Activated CD4-positive, alpha-beta T cell treated with anti-CD3 and anti-CD28 coated beads, Interleukin-2, amount 50 U/mL, for 24 hours (primary cell): Measurements from ENCODE around the gene GPC6.

Source experiments
- DNase-seq, 2 donors: peaks; one replicate each; pipeline ENCODE4 v3.0.0-alpha.2; 2020; ENCODE audit warnings: low read depth in 1 of 2, low spot score in 1 of 2

The GPC6 gene

DNA sequence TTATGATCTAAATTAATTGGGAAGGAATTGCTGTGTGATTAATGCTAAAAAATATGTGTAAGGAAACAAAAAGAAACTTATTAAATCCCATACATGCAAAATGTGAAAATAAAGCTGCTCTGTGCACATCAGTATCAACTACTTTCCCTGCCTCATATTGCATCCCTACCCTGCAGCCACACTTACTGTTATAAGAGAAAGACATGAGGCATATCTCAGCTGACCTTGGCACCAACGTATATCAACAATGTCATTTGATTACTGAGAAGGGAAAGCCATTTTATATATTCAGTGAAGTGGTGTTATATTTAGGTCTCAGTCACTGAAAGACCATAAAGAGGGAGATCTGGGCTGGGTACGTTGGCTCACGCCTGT is 585.1 kb downstream of the GPC6 start:
- no peak for DNase-seq

DNA sequence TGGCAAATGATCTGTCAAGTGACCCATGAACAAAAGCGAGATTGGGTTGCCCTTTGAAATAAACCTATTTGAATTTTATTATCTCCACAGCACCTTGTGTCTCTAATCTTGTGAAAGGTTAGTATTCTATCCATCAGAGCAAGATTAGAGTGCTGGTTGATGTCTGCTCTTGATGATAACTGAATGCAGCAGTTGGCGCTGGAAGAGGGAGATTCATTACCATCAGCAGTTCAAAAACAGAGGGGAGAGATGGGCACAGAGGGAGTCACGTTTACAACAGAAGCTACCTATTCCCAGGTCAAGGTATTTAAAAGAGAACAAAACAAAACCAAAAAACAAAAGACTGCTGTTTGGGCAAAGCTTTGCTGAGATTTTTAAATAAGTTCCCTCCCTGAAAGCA is 588.1 kb downstream of the GPC6 start:
- DNase-seq: no peak

DNA sequence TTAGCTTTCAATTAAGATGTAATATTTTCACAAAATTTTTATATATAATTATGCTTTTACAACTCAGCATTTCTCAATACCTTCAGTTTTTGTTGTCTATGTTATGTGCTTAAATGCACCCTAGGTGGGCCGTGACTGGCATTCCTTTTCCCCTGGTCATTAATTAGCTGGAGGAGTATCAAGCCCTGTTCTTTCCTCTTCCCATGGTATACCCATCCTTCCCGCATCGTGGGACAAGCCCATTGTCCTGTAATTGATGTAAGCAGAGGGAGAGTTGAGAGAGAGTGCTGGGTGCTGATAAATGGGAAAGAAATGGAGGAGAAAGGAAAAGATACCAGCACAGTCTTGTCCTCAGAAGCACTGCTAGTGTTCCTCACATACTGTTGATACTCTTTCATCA is 591.7 kb downstream of the GPC6 start:
- DNase-seq: no peak

DNA sequence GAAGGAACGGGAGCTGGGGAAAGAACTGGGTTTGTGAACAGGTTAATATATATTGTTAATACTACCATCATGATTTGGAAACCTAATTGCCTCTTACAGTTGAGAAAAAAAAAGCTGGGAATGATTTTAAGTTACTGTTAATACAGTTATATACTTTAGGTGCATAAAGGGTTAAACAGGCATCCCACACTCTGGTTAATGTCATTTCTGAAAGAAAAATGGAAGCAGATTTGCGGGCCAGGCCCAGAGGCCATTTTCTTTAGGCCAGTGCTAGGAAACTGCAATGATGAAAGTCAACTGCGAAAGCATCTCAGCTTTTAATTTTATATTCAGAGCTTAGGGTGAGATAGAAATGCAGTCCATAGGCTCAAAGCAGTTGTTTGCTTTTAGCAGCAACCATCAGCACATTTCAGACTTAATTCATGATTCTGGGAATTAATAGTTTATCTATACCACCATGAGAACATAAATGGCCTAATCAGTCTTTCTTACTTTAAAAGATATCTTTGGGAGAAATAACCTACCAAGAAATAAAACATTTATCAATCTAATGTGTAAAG is 592.8 kb downstream of the GPC6 start:
- DNase-seq: no peak

DNA sequence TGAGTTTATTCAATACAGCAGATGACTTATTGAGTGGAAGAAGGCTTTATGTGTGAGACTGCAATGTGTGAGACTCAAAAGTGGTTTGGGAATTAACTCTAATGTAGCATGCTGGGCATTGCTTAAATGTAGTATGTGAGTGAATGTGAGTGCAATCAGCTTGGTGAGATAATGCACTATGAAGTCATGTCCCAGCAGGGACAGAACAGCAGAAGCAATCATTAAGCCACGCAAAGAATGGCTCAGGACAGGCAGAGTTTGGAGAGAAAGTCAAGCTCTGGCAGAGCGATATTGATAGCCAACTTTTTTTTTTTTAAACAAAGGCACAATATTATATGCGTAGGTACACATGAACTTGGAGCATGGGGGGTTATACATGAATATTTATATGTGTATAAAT is 597.7 kb downstream of the GPC6 start:
- DNase-seq: no peak

DNA sequence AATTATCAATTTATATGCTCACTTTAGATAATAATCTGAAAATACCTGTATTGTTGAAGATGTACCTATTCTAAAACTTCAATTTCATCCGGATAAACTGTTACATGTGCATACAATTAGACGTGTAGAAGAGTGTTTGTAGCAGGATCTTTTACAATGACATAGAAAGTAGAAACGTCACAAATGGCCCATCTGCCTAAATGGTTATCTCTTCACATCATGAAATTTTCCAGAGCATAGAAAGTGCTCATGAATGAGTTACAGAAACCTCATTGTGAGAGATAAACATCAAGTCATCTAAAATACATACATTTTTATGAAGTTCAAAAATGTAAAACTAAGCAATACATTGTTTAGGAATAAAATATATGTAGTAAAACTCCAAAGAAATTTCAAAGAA is 607.4 kb downstream of the GPC6 start:
- DNase-seq: no peak

DNA sequence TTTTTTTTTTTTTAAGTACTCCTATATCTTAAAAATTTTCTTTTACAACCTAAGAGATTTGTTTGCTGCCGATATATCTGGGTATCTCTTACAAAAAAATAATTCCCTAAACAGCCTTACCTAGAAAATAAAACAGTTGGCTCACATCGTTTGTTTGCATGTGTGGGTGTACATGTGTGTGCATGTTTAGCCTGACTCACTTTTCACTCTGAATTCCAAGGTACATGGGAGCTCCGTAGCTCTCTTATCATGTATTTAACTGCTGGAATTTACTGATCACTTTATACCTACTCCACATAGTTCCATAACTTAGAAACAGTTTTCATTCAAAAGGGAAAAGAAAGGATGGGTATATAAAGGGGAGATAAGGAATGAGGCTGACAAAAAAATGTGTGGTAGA is 616.5 kb downstream of the GPC6 start:
- no peak for DNase-seq

DNA sequence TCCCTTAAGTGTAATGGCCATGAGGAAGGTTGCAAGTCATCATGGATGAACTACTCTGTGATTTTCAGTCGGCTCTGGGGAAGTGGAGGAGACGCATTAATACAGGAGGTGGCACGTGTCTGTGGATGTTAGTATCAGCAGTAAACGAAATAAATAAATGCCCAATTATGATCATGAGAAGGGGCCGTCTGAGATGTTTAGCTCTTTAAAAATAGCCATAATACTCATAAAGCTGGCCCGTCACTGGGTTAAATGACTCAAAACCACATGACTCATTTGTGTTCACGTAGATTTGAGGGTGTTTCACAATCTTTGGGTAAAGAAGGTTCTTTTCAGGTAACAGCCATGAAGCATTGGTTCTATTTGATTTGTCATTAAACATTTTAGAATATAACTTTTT is 620.6 kb downstream of the GPC6 start:
- DNase-seq: no peak

DNA sequence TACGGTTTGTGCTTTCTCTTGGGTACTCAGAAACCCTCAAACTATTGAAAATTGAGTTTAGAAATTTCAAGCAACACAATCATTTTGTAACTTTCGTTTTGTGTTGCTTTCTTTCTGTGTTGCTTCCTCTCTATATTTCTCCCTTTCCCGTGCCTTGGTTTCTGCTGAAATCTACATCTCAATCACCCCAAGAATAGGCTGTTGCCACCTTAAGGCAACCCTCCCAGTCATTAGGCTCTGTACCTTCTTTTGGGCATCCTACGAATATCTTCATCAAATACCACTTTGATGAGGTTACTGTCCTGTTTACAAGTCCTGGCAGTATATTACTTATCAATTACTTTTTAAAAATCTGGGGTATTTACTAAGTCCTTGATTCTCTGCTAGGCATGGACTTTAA is 621.6 kb downstream of the GPC6 start:
- no peak for DNase-seq

DNA sequence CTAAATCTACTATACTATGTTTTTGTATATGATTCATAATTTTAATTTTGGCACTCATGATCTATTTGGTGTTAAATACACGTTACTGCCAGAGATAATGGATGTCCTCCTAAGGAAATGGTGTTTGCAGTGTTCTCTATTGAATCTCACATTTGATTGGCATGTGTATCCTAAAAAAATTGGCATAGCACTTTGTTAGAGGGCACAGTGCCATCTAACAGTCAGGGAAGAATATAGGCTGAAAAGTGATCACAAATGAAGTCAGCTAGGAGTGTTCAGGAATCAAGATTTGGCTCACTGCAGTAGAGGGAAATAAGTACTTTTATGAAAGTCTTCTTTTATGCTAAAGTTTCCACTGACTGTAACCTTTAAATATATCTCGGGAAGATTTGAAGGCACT is 624.6 kb downstream of the GPC6 start:
- no peak for DNase-seq

DNA sequence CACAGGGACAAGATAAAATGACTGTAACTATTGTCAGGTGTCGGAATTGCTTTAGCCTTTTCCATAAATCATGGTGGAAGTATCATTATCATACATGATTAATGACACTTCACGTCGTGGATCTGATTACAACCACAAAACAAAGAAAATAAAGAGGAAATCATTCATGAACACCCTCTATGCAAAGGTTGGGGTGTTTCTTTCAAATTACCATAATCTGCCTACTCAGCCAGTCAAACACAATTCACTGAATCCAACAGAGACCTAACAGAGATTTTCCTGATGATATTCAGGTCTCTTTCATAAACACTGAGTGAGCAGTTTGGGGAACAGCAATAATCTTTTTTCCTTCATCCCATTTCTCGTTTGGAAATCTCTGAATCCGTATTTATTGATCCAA is 627.3 kb downstream of the GPC6 start:
- no peak for DNase-seq

DNA sequence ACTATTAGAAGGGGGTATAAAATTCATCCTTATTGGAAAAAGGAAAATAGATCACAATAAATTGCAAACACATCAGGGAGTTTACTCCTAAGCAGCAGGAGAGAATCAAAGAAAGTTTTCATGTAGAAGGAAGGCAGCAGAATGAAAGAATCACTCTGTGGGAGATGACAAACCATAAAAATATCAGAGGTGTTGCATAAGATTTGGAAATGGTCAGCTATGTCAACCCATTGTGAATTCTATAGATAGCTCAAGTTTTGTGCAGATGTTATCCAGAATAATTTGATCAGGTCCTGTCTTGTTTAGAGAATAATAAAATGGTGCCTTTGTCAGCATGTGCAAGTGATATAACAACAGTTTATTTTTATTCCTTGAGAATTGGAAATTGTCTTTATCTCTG is 630.5 kb downstream of the GPC6 start:
- no peak for DNase-seq

DNA sequence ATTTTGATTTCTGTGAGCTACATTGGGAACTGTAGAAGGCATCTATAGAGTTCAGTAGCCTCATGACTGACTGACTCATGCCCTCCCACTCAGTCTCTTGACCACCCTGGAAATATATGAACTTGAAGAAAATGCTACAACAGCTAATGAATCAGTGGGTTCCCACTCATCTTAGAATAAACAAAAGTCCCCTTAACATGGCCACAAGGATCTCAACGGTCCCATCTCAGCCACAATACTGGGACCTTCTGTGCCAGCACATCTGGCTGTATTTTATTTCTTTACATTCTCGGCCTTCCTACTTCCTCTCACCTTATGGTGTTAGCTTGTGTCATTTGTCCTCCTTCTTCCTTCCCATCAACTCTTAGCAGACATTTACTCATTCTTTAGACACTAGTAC is 633.1 kb downstream of the GPC6 start:
- DNase-seq: no peak

DNA sequence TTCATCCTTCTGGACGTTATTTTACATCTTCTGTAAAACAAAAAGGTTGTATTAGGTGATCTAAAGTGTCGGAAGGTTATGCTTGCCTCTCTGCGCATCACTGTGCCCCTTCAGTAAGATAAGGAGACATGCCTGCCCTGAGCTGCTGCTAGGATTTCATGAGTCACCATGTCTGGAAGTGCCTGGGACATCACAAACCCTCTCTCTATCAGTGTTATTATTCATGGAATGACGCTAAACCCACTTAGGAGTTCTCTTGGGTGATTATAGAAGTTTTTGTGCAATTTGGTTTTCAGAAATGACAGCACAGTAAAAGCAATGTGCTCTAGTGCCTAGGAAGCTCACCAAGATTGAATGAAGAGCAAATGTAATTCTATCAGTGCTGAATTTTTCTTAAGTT is 635.2 kb downstream of the GPC6 start:
- no peak for DNase-seq

DNA sequence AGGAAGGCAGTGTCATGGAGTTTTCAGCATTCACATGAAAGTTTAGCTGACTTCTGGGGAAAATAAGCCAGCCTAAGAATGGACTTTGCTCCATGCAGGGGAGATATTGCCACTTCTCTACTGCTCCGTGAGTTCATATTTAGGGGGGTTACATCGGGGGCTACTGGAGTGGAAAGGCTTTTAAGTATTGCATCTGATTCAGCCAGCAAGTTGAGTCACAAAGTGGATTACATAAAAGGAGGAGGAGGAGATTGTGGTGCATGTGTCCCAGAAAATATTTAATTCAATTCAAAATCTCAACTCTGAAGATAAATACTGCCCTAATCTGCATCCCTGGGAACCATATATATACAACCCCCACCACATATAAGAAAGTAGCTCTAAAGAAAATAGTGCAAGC is 635.7 kb downstream of the GPC6 start:
- no peak for DNase-seq

DNA sequence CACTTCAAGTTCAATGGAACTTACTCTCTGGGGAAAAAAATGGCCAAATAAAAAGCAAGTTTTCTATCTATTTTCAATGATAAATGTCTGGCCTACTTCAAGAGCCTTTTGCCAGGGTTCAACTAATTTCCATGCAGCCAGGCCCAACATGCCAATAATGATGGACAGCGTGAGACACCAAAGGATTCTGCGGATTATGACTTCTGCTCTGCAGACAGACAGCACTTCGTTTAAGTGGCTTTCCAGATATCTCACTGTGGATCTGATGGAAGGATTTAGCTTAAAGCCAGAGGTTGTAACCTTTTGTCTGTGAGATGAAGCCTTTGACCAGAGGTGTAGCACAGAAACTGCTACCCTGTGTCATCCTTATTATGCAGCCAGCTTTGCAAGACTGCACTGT is 638.6 kb downstream of the GPC6 start:
- DNase-seq: no peak

DNA sequence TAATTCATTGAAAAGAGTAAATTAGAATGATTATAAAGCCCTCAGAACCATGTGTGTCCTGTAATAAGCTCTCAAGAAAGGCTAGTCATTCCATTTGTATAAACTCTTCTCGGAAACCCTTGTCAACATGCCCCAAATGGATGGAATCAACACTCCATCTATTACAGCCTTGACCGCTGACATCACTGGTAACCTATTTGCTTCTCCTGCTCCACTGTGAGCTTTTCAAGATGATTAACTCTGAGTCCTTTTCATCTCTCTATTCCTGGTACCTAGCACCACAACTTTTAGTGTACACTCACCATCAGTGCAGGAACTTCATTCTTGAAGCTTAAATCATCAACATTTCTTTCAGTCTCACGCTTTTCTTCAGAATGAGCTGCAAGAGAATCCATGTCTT is 640.9 kb downstream of the GPC6 start:
- DNase-seq: no peak

DNA sequence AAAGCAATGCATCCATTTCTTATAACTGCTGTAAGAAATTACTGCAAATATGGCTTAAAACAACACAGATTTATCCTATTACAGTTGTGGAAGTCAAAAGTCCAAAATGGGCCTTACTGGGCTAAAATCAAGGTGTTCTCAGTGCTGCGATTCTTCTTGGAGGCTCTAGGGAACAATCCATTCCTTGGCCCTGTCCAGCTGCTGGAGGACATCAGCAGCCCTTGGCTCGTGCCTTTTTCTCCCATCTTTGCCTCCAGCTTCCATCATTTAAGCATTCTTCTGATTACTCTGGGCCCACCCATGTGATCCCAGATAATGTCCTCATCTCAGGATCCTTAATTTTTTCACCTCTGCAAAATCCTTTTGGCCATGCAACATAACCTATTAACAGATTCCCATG is 645.8 kb downstream of the GPC6 start:
- no peak for DNase-seq

DNA sequence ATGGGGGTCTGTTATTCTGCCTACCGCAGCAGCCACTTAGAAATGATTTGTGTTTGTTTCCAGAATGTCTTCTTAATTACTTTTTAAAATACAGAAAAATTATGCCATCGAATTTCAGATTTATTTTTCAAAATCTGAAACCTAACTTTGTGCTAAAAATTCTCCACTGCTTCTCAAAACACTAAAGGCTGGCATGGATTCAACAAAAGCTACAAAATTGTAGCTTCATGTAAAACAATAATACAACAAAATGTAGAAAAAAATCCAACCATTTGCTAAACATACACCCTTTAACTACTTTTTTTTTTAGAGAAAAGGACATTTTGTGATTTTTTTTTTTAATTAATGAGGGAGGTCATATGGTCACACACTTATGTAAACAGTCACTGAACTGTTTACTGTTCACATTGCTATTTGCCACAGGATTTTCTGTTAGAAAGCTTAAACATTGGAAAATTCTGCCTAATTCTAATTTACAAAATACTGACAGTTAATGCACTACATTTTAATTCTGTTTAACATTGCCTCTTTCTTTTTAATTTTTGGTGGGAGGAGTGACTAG is 646.3 kb downstream of the GPC6 start:
- no peak for DNase-seq

DNA sequence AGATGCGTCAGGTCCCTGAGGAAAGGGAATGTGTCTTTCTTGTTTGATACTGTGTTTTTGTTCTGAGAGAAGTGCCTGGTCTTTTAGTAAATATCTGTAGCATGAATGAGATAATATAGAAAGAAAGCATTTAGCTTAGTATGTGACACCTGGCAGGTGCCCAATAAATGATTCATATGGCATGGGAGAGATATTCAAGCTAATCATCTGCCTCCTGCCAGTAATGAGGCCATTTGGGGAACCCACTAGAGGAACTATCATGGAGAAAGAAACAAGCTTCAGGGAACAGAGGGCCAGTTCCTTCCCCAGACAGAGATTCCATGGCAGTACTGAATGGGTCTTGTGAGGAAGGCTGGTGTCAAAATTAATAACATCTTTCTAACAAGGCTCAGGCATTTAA is 648.9 kb downstream of the GPC6 start:
- DNase-seq: no peak

DNA sequence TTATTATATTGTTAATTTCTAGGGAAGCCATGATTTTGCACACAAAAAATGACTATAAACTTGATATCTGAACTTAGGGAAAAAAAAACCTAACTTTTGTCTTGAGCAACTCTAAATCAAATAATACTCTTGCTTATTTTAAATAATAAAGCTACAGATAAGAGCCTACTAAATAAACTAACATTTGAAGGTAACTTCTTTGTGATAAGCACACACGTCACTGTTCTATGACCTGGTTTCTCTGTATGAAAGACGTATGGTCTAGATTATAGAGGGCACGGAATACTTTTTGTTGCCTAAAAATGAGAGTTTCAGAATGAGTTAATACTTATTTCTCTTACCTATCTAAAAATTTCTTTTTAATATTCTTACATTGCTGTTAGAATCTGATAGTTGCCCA is 649.6 kb downstream of the GPC6 start:
- DNase-seq: no peak

DNA sequence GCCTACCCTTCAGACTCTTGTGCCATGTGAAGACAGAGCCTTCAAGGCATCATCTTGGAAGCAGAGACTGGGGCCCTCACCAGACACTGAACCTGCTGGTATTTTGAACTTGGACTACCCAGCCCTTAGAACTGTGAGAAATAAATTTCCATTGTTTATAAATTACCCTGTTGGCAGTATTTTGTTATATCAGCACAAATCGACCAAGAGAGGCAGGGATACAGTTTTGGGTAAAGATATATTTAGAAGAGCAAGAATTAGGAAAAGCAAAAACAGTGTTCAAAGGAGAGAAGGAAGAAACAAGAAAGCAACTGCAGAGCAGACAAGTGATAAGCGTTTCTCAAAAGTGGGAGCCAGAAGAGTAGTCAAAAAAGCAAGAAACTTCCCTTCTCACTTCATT is 652.1 kb downstream of the GPC6 start:
- no peak for DNase-seq

DNA sequence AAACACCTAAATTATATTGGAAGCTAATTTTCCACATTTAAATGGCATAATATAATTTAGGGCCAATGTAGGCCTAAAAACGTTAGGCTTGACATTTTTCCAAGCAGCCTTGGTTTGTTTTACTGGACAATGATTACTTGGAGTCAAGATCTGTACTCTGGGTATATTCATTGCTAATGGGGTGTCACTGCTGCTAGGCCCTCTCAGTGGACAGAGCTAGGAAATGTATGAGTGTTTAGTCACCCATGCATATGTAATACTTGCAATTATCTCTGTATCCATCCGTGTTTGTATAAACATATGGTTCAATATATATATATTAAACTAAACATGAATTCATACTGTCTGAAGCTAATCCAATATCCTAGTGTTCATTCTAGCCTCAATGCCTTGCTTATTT is 654.8 kb downstream of the GPC6 start:
- no peak for DNase-seq

DNA sequence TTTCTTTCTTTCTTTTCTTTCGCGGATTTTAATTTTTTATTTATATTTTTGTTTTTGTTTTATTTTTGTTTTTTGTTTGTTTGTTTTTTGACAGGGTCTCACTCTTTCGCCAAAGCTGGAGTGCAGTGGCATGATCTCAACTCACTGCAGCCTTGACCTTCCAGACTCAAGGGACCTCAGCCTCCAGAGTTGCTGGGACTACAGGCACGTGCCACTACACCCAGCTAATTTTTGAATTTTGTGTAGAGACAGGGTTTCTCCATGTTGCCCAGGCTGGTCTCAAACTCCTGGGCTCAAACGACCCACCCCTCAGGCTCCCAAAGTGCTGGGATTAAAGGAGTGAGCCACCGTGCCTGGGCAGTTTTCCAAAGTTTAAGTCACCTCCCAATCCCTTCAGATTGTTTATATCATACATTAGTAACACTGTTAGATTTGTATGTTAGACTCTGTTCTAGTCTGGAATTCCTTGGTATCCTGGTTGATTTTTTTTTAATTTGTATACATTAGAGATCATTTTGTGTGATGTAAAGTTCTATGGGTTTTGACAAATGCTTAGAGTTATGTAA is 655.6 kb downstream of the GPC6 start:
- DNase-seq: no peak
